ENCODE data around the gene SF3B2. TPM values are rescaled to one million over a fixed set of nuclear protein-coding genes. Genes with fewer than 3 reads are reported as not detected.

Gene SF3B2
- total and polyA plus RNA-seq, 2 donors (not counting 1 experiment from before 2014, with no cell fraction given): 139 to 205 TPM

DNA sequence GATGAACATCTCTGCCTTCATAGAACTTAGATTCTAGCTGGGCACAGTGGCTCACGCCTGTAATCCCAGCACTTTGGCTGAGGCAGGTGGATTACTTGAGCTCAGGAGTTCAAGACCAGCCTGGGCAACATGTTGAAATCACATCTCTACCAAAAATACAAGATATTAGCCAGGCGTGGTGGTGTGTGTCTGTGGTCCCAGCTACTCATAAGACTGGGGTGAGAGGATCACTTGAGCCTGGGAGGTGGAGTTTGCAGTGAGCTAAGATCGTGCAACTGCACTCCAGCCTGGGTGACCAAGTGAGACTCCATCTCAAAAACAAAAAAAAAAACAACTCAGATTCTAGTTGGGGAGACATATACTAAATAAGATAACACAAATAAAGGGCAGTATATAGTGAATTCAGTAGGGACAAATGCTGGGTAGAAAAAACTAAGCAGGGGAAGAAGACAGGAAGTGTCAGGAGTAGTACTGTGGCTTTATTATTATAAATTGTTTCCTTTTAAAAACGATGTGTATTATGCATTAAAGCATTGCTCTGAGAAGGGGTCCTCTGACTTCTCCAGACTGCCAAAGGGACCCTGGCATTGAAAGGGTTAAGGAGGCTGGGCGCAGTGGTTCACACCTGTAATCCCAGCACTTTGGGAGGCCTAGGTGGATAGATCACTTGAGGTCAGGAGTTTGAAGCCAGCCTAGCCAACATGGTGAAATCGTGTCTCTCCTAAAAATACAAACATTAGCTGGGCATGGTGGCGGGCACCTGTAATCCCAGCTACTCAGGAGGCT lies 64.6 kb downstream of the SF3B2 start:
- Histone ChIP-seq H3K4me3 (ENCODE audit: control extremely low read depth in 1 of 5, extremely low read depth in 1 of 5, insufficient read depth in 1 of 5, low read depth in 2 of 5, low read length in 4 of 5) (peak overlapping the region in 1 of 5 experiments; percentile 59), H3K27ac (ENCODE audit: low read length in 2 of 2) (peak overlapping the region; percentile 4 to 75), H3K27me3 (replicated peaks in 1 of 4; ENCODE audit: control extremely low read depth in 1 of 4, control insufficient read depth in 3 of 4, insufficient read depth in 4 of 4, low read length in 3 of 4) (no peaks in the 10 kb centered on the region), H3K4me2 (replicated peaks; ENCODE audit: low read depth, low read length, poor library complexity, severe bottlenecking) (peak overlapping the region; percentile 61), H3K36me3 (replicated peaks in 1 of 2; ENCODE audit: control extremely low read depth in 1 of 2, control insufficient read depth in 1 of 2, extremely low read depth in 1 of 2, insufficient read depth in 2 of 2, low read length in 1 of 2) (peaks cover 0 to 8% of the 10 kb centered on the region in 2 experiments), H3K9me3 (ENCODE audit: control extremely low read depth in 1 of 3, control insufficient read depth in 2 of 3, insufficient read depth in 1 of 3, low read length in 2 of 3) (no peaks in the 10 kb centered on the region), H3K4me1 (ENCODE audit: control insufficient read depth in 2 of 2, insufficient read depth in 2 of 2, low read length in 2 of 2) (peaks cover 71 to 78% of the 10 kb centered on the region in 2 donors), H2AFZ (ENCODE audit: insufficient read depth, low read depth, low read length, poor library complexity, severe bottlenecking) (no peak overlapping the region), H3K9ac (ENCODE audit: low read length) (peak overlapping the region; percentile 38), H4K20me1 (ENCODE audit: control insufficient read depth, insufficient read depth, low read length, poor library complexity, severe bottlenecking) (peaks cover 22% of the 10 kb centered on the region), H3K79me2 (ENCODE audit: control insufficient read depth, insufficient read depth, low read length) (peaks cover 97% of the 10 kb centered on the region)
- intact Hi-C loops (cut with micrococcal nuclease): no loop called here
- H3K27me3 Mint-ChIP-seq: no peaks in the 10 kb centered on the region
- peak overlapping the region; percentile 81 for H3K27ac Mint-ChIP-seq
- ATAC-seq (ENCODE audit: low read depth) (no peak), DNase-seq (no peak)
- peak overlapping the region; percentile 74 for H3K4me3 Mint-ChIP-seq
- ChIA-PET POLR2A (interaction anchor here (1.0 to 2.5 kb wide), 6 partner anchors 9 to 46 kb away, joined by 3 to 11 read pairs (median 4); no protein-coding TSS in a partner anchor), CTCF (interaction anchor here (1.2 to 4.0 kb wide), 7 partner anchors 9 to 49 kb away, joined by 5 to 26 read pairs (median 12); partner anchors contain the start of gene PACS1)
- TF ChIP-seq, protein P1, sequence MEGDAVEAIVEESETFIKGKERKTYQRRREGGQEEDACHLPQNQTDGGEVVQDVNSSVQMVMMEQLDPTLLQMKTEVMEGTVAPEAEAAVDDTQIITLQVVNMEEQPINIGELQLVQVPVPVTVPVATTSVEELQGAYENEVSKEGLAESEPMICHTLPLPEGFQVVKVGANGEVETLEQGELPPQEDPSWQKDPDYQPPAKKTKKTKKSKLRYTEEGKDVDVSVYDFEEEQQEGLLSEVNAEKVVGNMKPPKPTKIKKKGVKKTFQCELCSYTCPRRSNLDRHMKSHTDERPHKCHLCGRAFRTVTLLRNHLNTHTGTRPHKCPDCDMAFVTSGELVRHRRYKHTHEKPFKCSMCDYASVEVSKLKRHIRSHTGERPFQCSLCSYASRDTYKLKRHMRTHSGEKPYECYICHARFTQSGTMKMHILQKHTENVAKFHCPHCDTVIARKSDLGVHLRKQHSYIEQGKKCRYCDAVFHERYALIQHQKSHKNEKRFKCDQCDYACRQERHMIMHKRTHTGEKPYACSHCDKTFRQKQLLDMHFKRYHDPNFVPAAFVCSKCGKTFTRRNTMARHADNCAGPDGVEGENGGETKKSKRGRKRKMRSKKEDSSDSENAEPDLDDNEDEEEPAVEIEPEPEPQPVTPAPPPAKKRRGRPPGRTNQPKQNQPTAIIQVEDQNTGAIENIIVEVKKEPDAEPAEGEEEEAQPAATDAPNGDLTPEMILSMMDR (IDR thresholded peaks at IDR 0.05): no peak
- no peak for TF ChIP-seq EZH2 (IDR thresholded peaks at IDR 0.05; ENCODE audit: borderline replicate concordance, insufficient read depth, low read depth, low read length, poor library complexity, severe bottlenecking)
- 71% methylated on average over 2 of the region's 7 CpGs for WGBS (ENCODE audit: insufficient coverage)
- H3K9me3 Mint-ChIP-seq (ENCODE audit: insufficient read depth): no peaks in the 10 kb centered on the region
- peaks cover 84% of the 10 kb centered on the region for H3K4me1 Mint-ChIP-seq

DNA sequence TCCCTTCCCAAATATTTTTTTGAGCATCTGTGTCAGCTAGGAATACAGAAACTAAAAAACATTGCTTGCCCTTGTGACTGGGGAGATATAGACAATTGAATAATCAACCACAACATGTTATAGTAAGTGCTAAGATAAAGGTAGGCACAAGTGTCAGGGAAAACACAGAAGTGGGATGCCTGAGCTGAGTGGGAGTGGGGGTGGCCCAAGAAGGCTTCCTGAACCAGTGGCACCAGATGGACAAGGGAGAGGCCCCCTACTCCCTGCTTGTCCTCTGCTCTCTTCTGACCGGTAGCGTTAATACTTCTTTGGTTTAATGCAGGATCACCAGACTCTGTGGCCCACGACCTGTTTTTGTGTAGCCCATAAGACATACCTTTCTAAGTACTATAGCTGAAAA lies 66.7 kb downstream of the SF3B2 start:
- WGBS (ENCODE audit: insufficient coverage): no CpG with 5 or more reads among the region's 3 CpGs
- no peak for DNase-seq
- H3K4me3 ChIP-seq (ENCODE audit: control extremely low read depth in 1 of 5, extremely low read depth in 1 of 5, insufficient read depth in 1 of 5, low read depth in 2 of 5, low read length in 4 of 5): no peak overlapping the region
- POLR2A ChIA-PET: no interaction called here
- H3K4me2 ChIP-seq (replicated peaks; ENCODE audit: low read depth, low read length, poor library complexity, severe bottlenecking): no peak overlapping the region
- CTCF ChIA-PET: interaction anchor here (0.8 to 1.6 kb wide), 5 partner anchors 21 to 74 kb away, joined by 3 to 6 read pairs (median 3); no protein-coding TSS in a partner anchor
- H3K4me1 ChIP-seq (ENCODE audit: control insufficient read depth in 2 of 2, insufficient read depth in 2 of 2, low read length in 2 of 2): peaks cover 53 to 60% of the 10 kb centered on the region in 2 donors
- H3K79me2 ChIP-seq (ENCODE audit: control insufficient read depth, insufficient read depth, low read length): peaks cover 97% of the 10 kb centered on the region
- intact Hi-C loops (cut with micrococcal nuclease): no loop called here
- Mint-ChIP-seq H3K27ac (peak overlapping the region; percentile 48), H3K4me3 (no peak overlapping the region), H3K27me3 (no peaks in the 10 kb centered on the region), H3K9me3 (ENCODE audit: insufficient read depth) (no peaks in the 10 kb centered on the region), H3K4me1 (peaks cover 74% of the 10 kb centered on the region)
- peaks cover 22% of the 10 kb centered on the region for H4K20me1 ChIP-seq (ENCODE audit: control insufficient read depth, insufficient read depth, low read length, poor library complexity, severe bottlenecking)
- H3K27me3 ChIP-seq (replicated peaks in 1 of 4; ENCODE audit: control extremely low read depth in 1 of 4, control insufficient read depth in 3 of 4, insufficient read depth in 4 of 4, low read length in 3 of 4): no peaks in the 10 kb centered on the region
- H3K9me3 ChIP-seq (ENCODE audit: control extremely low read depth in 1 of 3, control insufficient read depth in 2 of 3, insufficient read depth in 1 of 3, low read length in 2 of 3): no peaks in the 10 kb centered on the region
- H2AFZ ChIP-seq (ENCODE audit: insufficient read depth, low read depth, low read length, poor library complexity, severe bottlenecking): no peak overlapping the region
- ATAC-seq (ENCODE audit: low read depth): no peak
- H3K9ac ChIP-seq (ENCODE audit: low read length): no peak overlapping the region
- peaks cover 0 to 8% of the 10 kb centered on the region in 2 experiments for H3K36me3 ChIP-seq (replicated peaks in 1 of 2; ENCODE audit: control extremely low read depth in 1 of 2, control insufficient read depth in 1 of 2, extremely low read depth in 1 of 2, insufficient read depth in 2 of 2, low read length in 1 of 2)
- no peak overlapping the region for H3K27ac ChIP-seq (ENCODE audit: low read length in 2 of 2)
- TF ChIP-seq EZH2 (IDR thresholded peaks at IDR 0.05; ENCODE audit: borderline replicate concordance, insufficient read depth, low read depth, low read length, poor library complexity, severe bottlenecking): no peak
- TF ChIP-seq, protein P1 (IDR thresholded peaks at IDR 0.05): no peak
